T-helper 1 cell treated with Interleukin-12 subunit alpha and Interleukin-12 subunit beta and Interleukin-4 antibody, amounts not matched to agents 30 ng/mL and 1 ng/mL, for 36 hours (primary cell): ENCODE measurements around the gene THSD1. TPM values are rescaled to one million over a fixed set of nuclear protein-coding genes. Genes with fewer than 3 reads are reported as not detected.
"Not testable (repeated sequence)": the region's sequence is repeated elsewhere in the genome, so short reads cannot be mapped to it uniquely, and the experiment has no call there.

ENCODE experiments used
- intact Hi-C: fragments of 100-400 bp; cut with micrococcal nuclease; formaldehyde crosslinking; loops from one replicate; pipeline ENCODE4 v1.15.1; 2024
- total RNA-seq: library from RNA; stranded (reverse); gene quantifications from 2 replicates; pipeline ENCODE4 v1.2.3, GENCODE V29; 2022

THSD1 gene
- total RNA-seq, 1 donor from 2014 or later, result 0.49 TPM

- intact Hi-C loops, result no loop called here
These were observed 8.1 kb upstream of the THSD1 start for GRCh38 chr13:52414051-52414450.

GRCh38 chr13:52412128-52412527 is 6.2 kb upstream of the THSD1 start:
- intact Hi-C loops, result no loop called here

GRCh38 chr13:52411629-52412028 is 5.7 kb upstream of the THSD1 start:
- intact Hi-C loops, result no loop called here

GRCh38 chr13:52408071-52408658 is 2.2 kb upstream of the THSD1 start:
- intact Hi-C loops, result not testable (repeated sequence)

GRCh38 chr13:52407436-52407835 is 1.5 kb upstream of the THSD1 start:
- intact Hi-C loops, result loop anchor here (2.0 kb wide), 1 partner anchor 41 kb away; no protein-coding TSS in a partner anchor

- intact Hi-C loops, result loop anchor here (2.0 kb wide), 1 partner anchor 42 kb away; no protein-coding TSS in a partner anchor
These were observed 657 bp upstream of the THSD1 start for GRCh38 chr13:52406629-52407028.

GRCh38 chr13:52405369-52405766 is 604 bp downstream of the THSD1 start:
- intact Hi-C loops, result no loop called here

- intact Hi-C loops, result no loop called here
These were observed 6.3 kb downstream of the THSD1 start for GRCh38 chr13:52399708-52400107.

- intact Hi-C loops, result no loop called here
These were observed 6.9 kb downstream of the THSD1 start for GRCh38 chr13:52399046-52399445.

- intact Hi-C loops, result loop anchor here (1.0 kb wide), 1 partner anchor 8 kb away; no protein-coding TSS in a partner anchor
These were observed 10.3 kb downstream of the THSD1 start for GRCh38 chr13:52395704-52396103.

GRCh38 chr13:52394586-52394985 is 11.4 kb downstream of the THSD1 start:
- intact Hi-C loops, result no loop called here

GRCh38 chr13:52393572-52394357 is 12.2 kb downstream of the THSD1 start:
- intact Hi-C loops, result no loop called here

- intact Hi-C loops, result no loop called here
These were observed 18.3 kb downstream of the THSD1 start for GRCh38 chr13:52387721-52388120.

- intact Hi-C loops, result no loop called here
These were observed 20.1 kb downstream of the THSD1 start for GRCh38 chr13:52385870-52386269.

- intact Hi-C loops, result no loop called here
These were observed 22.6 kb downstream of the THSD1 start for GRCh38 chr13:52383366-52383765.

- intact Hi-C loops, result no loop called here
These were observed 27.7 kb downstream of the THSD1 start for GRCh38 chr13:52378312-52378711.

GRCh38 chr13:52377898-52378297 is 28.1 kb downstream of the THSD1 start:
- intact Hi-C loops, result no loop called here

- intact Hi-C loops, result no loop called here
These were observed 31.0 kb downstream of the THSD1 start for GRCh38 chr13:52374873-52375411.

GRCh38 chr13:52374389-52374788 is 31.6 kb downstream of the THSD1 start:
- intact Hi-C loops, result no loop called here

- intact Hi-C loops, result not testable (repeated sequence)
These were observed 32.7 kb downstream of the THSD1 start for GRCh38 chr13:52373277-52373676.

- intact Hi-C loops, result no loop called here
These were observed 34.2 kb downstream of the THSD1 start for GRCh38 chr13:52371736-52372247.

- intact Hi-C loops, result no loop called here
These were observed 39.7 kb downstream of the THSD1 start for GRCh38 chr13:52366291-52366690.
